ENCODE data around the gene RAP2A.

The RAP2A gene

GRCh38 chr13:97446448-97446847, 12.5 kb downstream of the RAP2A start:
- in situ Hi-C loops (cut with MboI; ENCODE audit: low sequenced_read_pairs) = no loop called here

GRCh38 chr13:97448503-97449251, 14.7 kb downstream of the RAP2A start:
- in situ Hi-C loops (cut with MboI; ENCODE audit: low sequenced_read_pairs) = no loop called here

- in situ Hi-C loops (cut with MboI; ENCODE audit: low sequenced_read_pairs) = no loop called here
These were observed 20.7 kb downstream of the RAP2A start for GRCh38 chr13:97454699-97455098.

GRCh38 chr13:97456047-97456446, 22.1 kb downstream of the RAP2A start:
- in situ Hi-C loops (cut with MboI; ENCODE audit: low sequenced_read_pairs) = no loop called here

GRCh38 chr13:97459215-97459777, 25.3 kb downstream of the RAP2A start:
- in situ Hi-C loops (cut with MboI; ENCODE audit: low sequenced_read_pairs) = no loop called here

- in situ Hi-C loops (cut with MboI; ENCODE audit: low sequenced_read_pairs) = no loop called here
These were observed 26.2 kb downstream of the RAP2A start for GRCh38 chr13:97460004-97460775.

- in situ Hi-C loops (cut with MboI; ENCODE audit: low sequenced_read_pairs) = no loop called here
These were observed 26.9 kb downstream of the RAP2A start for GRCh38 chr13:97460853-97461252.

- in situ Hi-C loops (cut with MboI; ENCODE audit: low sequenced_read_pairs) = no loop called here
These were observed 30.6 kb downstream of the RAP2A start for GRCh38 chr13:97464561-97464960.

GRCh38 chr13:97466722-97467121, 32.8 kb downstream of the RAP2A start:
- in situ Hi-C loops (cut with MboI; ENCODE audit: low sequenced_read_pairs) = no loop called here

- in situ Hi-C loops (cut with MboI; ENCODE audit: low sequenced_read_pairs) = no loop called here
These were observed 34.4 kb downstream of the RAP2A start for GRCh38 chr13:97468331-97468730.

GRCh38 chr13:97471711-97472110, 37.7 kb downstream of the RAP2A start:
- in situ Hi-C loops (cut with MboI; ENCODE audit: low sequenced_read_pairs) = no loop called here

GRCh38 chr13:97474349-97474980, 40.5 kb downstream of the RAP2A start:
- in situ Hi-C loops (cut with MboI; ENCODE audit: low sequenced_read_pairs) = no loop called here

GRCh38 chr13:97475011-97475410, 41.0 kb downstream of the RAP2A start:
- in situ Hi-C loops (cut with MboI; ENCODE audit: low sequenced_read_pairs) = no loop called here

GRCh38 chr13:97477844-97478243, 43.9 kb downstream of the RAP2A start:
- in situ Hi-C loops (cut with MboI; ENCODE audit: low sequenced_read_pairs) = no loop called here

GRCh38 chr13:97478247-97478646, 44.3 kb downstream of the RAP2A start:
- in situ Hi-C loops (cut with MboI; ENCODE audit: low sequenced_read_pairs) = no loop called here

- in situ Hi-C loops (cut with MboI; ENCODE audit: low sequenced_read_pairs) = no loop called here
These were observed 49.5 kb downstream of the RAP2A start for GRCh38 chr13:97483465-97483864.

GRCh38 chr13:97484301-97484700, 50.3 kb downstream of the RAP2A start:
- in situ Hi-C loops (cut with MboI; ENCODE audit: low sequenced_read_pairs) = no loop called here

- in situ Hi-C loops (cut with MboI; ENCODE audit: low sequenced_read_pairs) = no loop called here
These were observed 51.4 kb downstream of the RAP2A start for GRCh38 chr13:97485320-97485719.

GRCh38 chr13:97490702-97491307, 56.8 kb downstream of the RAP2A start:
- in situ Hi-C loops (cut with MboI; ENCODE audit: low sequenced_read_pairs) = no loop called here

GRCh38 chr13:97491452-97491851, 57.5 kb downstream of the RAP2A start:
- in situ Hi-C loops (cut with MboI; ENCODE audit: low sequenced_read_pairs) = no loop called here

GRCh38 chr13:97492257-97492656, 58.3 kb downstream of the RAP2A start:
- in situ Hi-C loops (cut with MboI; ENCODE audit: low sequenced_read_pairs) = no loop called here

Data from HL-60/S4 treated with retinoic acid at 250 ng/mL for 4 days and 3 days (cell line).